NCI-H510A treated with DMSO at 0.1 percent for 48 hours (cell line): Measurements from ENCODE around the gene SYT15.
"Not testable (repeated sequence)": the region's sequence is repeated elsewhere in the genome, so short reads cannot be mapped to it uniquely, and the experiment has no call there.

Experiments used
- DNase-seq: peaks from one replicate; lab custom pipeline; 2025; lab: John Stamatoyannopoulos, UW

Gene SYT15

DNA sequence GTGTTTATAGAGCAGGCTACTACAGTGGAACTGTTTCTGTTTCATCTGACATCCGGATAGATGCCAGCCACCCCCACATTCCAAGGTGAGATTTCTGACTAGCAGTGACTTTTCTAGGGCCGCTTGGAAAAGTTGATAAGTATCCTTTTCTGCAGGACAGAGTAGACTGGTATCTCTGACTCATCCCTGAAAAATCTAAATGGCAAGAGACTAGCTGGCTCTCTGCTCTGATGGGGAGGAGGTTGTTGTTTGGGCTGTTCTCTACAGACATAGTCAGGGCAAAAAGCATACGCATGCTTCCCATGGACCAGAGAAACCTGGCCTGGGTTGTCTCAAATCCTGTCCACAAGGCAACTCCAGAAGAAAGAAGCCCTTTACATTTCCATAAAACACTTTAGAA, 10.7 kb downstream of the SYT15 start:
- not testable (repeated sequence) for DNase-seq

- not testable (repeated sequence) for DNase-seq
These were observed 12.1 kb downstream of the SYT15 start for GRCh38 chr10:46591053-46591452.

- not testable (repeated sequence) for DNase-seq
These were observed 14.4 kb downstream of the SYT15 start for GRCh38 chr10:46593307-46593706.

DNA sequence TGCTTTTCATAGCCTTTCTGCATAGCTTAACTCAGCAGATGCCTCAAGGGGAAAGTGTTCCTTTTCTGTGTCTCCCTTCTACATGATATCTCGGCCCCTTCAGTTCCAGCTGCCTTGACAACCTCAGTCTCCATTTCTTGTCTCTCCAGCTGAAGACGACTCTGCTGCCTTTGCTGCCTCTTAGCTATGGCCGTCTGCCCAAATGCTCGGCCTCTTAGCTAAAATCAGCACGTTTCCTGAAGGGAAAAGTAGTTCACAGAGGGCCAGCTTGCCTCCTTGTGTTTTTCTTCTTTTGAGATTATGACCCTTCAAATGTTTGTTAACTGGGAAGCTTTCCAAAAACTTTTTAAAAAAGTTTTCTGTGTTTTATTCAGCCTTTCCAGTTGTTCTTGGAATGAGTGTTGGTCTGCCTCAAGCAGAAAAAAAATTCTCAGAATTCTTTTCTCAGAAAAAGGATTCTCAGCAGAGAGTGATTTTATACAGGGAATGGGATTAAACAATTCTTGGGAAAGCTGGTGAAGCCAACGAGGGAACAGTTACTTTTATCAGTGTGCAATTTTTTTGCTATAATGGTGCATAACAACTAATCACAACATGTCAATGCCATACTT, 15.6 kb downstream of the SYT15 start:
- DNase-seq, result not testable (repeated sequence)

DNA sequence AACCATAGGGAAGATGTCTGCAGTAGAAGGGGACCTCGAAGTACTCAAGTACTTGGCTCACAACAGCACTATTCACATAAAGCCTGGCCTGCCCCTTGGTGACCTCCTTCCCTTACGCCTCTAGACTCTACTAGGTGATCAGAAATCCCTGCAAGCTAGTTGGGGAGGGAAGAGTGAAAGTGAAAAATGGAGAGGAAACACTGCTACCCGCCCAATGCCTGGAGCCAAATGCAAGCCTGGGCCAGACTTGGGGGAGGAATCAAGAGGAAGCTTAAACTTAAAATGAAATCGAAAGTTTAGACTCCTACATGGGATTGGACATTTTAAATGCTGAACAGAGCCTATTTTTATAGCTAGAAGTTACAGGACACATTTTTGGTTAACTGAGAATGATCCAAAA, 17.6 kb downstream of the SYT15 start:
- not testable (repeated sequence) for DNase-seq

DNA sequence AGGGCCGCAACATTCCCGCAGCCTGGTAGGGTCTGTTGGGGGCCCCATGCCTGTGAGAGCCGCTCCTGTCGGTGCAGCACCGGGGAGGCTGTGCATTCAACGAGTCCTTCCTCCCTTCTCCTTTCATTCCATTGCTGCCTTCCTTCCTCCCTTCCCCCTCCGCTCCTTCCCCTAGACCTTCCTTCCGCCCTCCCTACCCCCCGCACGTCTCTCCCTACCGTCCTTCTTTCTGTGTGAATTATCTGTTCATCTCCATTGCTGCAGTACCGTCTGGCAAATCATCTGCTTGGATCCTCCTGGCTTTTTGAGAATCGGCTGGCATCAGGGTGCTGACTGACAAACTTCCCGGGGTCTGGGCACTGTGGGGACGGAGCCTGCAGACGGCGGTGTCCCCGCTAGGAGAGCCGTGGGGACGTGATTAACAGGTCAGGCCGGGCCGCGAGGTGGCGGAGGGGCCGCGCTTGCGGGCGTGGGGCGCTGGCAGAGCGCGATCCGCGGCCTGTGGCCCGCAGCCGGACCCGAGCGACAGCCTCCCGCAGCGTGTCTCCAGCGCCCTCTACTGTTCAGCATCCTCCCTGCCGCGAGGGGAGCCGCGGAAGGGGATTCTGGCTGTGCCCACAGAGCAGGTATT, 18.8 kb downstream of the SYT15 start:
- DNase-seq, result not testable (repeated sequence)

GRCh38 chr10:46600516-46600915, 21.6 kb downstream of the SYT15 start:
- not testable (repeated sequence) for DNase-seq

DNA sequence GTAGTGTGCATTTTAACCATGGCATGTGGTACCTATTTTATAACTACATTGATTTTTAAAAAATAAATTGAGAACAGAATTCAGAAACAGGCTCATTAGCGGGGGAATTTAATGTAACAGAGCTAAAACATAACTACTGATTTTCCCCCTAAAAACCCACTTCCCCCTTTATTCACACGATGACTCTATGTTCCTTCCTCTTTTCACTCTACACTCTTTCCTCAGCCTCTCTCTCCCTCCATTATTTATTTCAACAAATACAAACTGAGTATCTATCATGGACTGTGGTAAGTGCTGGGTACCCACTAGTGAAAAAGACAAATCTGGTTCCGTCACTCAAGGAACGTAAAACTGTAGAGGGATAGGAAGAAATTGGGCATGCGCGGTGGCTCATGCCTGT, 36.6 kb downstream of the SYT15 start:
- not testable (repeated sequence) for DNase-seq

DNA sequence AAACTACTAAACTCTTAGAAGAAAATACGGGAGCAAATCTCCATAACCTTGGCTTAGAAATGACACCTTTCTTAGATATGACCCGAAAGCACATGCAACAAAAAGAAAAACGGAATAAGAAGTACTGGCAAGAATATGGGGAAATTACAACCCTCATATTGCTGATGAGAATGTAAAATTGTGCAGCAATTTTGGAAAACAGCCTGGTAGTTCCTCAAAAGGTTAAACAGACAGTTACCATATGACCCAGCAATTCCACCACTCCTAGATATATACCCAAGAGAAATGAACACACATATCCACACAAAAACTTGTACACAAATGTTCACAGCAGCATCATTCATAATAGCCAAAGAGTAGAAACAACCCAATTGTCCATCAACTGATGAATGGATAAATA, 37.3 kb downstream of the SYT15 start:
- DNase-seq, result not testable (repeated sequence)

- not testable (repeated sequence) for DNase-seq
These were observed 38.2 kb downstream of the SYT15 start for GRCh38 chr10:46617134-46617533.

GRCh38 chr10:46617913-46618312, 39.0 kb downstream of the SYT15 start:
- not testable (repeated sequence) for DNase-seq

DNA sequence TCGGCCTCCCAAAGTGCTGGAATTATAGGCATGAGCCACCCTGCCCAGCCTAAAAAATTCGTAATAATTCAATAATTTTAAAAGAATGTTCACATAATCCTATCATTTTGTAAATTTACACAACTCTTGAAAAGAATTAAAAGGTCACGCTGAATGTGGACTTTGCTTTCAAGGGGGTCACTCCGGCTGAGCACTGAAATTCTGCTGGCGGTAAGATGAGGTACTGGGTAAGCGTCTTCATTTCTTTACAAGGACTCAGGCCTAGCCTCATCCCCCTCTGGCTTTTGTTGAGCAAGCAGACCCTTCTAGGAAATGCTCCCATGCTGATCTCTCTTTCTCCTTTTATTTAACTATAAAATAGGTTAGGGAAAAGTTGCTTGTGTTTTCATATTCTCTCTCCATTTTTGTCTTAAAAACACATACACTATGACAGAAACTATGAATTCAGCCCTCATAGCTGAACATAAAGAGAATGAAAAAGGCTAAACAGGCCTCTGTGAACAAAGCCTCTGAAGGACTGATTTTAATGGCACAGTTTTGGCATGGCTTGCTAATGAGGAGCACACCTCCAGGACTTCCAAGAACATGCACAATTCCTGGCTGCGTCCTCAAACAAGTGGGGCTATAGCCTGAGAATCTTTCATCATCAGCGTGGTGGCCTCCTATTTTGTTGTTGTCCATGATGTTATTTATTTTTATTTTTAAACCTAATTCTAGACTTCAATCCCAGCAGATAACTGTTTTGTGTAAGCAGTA, 45.1 kb downstream of the SYT15 start:
- not testable (repeated sequence) for DNase-seq

- DNase-seq, result not testable (repeated sequence)
These were observed 50.9 kb downstream of the SYT15 start for GRCh38 chr10:46629805-46630204.

GRCh38 chr10:46630816-46631215, 51.9 kb downstream of the SYT15 start:
- DNase-seq, result not testable (repeated sequence)

GRCh38 chr10:46631683-46632082, 52.8 kb downstream of the SYT15 start:
- DNase-seq, result not testable (repeated sequence)

- not testable (repeated sequence) for DNase-seq
These were observed 55.8 kb downstream of the SYT15 start for GRCh38 chr10:46634698-46635097.

- DNase-seq, result not testable (repeated sequence)
These were observed 56.5 kb downstream of the SYT15 start for GRCh38 chr10:46635364-46635959.

DNA sequence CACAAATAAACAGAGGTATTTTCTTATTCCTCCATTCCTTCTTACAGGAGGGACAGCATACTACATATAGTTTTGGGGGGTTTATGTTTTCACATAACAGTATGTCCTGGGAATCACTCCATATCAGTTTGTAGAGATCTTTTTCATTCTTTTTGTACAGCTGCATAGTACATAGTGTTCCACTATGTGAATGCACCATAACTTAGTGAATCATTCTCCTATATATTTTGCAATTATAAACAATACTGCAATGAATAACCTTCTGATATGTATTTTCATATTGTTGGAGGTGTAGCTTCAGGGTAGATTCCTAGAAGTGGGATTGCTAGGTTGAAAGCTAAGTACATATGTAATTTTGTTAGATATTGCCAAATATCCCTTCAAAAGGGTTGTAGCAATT, 61.1 kb downstream of the SYT15 start:
- not testable (repeated sequence) for DNase-seq
